HG02885 (cell line): ENCODE data around the gene FBLN1.
"Not testable (repeated sequence)": the region's sequence is repeated elsewhere in the genome, so short reads cannot be mapped to it uniquely, and the experiment has no call there.

Experiments
- ATAC-seq: cut with Tn5 transposase; IDR thresholded peaks from one replicate; pipeline ENCODE4 v1.9.1; 2021; ENCODE audit warnings: mild to moderate bottlenecking; ENCODE audit not compliant: unreplicated experiment, poor library complexity

Gene FBLN1

GRCh38 chr22:45525480-45525879, 22.8 kb downstream of the FBLN1 start:
- no peak for ATAC-seq

GRCh38 chr22:45526281-45526680, 23.6 kb downstream of the FBLN1 start:
- no peak for ATAC-seq

DNA sequence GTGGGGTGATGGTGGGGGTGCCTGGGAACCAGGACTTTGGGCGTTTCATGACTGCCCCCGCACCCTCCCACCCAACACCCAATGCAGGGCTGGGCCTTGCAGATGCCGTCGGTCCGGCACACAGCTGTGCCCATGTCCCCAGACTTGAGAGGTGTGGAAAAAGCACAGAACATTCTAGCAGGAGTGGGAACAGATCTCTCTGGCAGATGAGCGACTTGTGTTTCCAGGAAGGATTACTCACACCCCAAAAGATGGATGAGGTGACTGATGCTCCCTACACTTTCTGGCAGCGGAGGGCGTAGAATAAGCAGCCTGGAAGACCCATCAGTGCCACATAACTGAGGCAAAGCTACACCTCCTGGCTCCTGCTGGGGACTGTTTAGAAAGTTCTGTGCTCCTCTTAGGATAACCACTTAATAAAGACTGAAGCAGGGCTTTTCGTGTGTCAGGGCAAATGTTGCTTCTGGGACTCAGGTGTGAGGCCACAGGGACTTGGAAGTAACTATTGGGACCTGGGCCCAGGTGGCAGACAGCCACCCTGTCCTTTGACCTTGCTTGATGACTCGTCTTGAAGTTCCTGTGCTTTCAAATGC, 24.2 kb downstream of the FBLN1 start:
- no peak for ATAC-seq

GRCh38 chr22:45527456-45527855, 24.8 kb downstream of the FBLN1 start:
- no peak for ATAC-seq

DNA sequence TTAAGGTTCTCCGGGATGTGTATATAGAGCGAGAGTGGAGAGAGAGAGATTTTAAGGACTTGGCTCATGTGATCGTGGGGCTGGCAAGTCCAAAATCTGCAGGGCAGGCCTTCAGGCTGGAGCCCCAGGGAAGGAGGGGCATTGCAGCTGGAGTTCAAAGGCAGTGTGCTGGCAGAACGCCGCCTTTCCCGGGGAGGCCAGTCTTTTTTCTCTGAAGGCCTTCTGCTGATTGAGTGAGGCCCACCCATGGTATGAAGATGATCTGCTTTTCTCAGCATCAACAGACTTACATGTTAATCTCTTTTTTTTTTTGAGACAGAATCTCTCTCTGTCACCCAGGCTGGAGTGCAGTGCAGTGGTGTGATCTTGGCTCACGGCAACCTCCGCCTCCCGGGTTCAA, 25.4 kb downstream of the FBLN1 start:
- ATAC-seq: no peak

DNA sequence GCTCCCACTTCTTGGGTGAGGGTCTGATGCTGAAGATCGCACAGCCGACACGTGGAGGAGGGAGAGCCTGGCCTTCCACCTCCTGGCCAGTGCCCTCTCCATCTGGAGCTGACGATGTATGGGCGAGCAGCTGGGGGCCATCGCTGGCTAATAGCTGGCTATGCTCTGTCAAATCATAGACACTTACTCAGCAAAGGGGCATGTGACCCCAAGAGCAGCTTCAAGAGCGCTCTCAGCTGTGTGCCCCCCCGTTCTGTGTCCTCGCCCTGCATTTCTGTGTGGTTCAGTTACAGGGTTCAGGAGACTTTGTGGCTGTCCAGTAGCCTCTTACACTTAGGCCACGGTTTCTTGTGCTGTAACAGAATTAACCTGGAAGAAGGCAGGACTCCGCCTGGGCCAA, 26.4 kb downstream of the FBLN1 start:
- no peak for ATAC-seq

DNA sequence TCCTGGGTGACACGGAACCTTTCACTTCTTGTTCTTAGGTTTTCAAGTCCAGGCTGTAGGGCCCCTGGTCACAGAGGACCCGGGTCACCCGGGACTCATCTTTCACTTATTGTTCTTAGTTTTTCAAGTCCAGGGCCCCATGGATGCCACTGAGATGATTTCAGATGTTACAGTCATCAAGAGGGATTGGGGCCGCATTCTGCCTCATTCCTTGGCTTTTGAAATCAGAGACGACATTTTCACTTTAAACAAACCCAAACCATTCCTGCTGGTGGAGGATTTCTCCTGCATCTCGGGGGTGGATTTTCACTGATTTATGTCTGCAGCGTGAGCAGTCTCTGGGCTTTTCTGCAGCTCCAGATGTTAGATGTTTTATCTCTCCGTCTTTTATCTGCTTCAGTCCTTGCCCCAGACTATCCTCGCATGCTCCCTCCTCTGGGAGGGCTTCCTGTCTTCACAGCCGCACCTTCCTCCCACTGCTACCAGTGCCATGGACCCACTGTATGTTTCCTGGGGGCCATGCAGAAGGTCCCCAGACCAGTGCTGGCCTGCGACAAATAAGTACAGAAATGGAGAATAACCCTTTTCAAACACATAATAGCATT, 27.4 kb downstream of the FBLN1 start:
- ATAC-seq: no peak

DNA sequence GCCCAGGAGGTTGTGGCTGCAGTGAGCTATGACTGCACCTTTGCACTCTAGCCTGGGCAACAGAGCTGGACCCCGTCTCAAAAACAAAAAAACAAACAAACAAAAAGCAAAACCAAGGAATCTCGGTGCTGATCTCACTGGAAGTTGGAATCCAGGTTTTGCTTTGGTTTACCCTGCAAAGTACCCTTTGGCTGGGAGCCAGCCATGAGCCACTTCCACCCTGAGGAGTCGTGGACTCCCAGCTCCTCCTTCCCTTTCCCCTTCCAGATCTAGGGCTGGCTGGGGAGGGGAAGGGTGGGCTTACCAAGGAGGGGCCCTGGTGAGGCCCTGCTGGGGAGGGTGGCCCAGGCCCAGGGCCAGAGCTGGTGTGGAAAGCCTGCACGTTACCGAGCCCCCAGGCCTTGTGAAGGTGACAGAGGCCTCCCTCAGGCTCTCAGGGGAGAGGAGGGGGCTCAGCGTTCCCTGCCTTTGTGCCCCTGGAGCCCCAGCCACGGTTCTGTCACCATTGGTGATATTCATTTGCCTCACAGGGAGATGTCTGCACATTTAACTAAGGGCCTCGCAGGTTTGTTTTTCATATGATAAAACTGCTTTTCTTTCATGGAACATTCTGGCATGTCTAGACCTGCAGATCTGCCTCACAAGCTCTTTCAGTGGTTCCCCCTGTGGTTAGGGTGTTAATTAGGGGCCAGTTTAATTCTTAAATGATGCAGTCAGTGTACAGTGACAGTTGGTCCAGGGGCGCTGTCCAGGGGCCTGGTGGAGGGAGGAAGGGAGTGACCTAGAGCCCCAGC, 29.0 kb downstream of the FBLN1 start:
- no peak for ATAC-seq

DNA sequence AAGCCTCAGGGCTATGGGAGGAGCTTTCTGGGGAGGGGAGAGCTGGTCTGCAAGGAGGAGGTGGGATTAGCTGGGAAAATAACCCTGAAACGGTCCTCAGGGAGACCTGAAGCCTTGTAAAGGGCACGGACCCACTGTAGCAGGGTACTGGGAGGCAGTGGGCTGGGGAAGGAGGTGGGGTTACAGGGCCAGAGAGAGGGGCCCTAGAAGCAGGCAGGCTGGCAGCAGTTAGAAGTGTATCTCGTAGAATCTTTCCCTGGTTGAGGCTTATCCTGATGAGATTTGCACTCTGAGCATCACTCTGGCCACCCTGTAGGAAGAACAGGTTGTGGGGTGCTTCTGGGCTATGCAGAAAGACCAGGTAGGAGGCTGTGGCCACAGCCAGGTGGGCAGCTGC, 29.6 kb downstream of the FBLN1 start:
- ATAC-seq: no peak

GRCh38 chr22:45533703-45534102, 31.0 kb downstream of the FBLN1 start:
- ATAC-seq: no peak

- no peak for ATAC-seq
Measured at GRCh38 chr22:45534339-45535192, 31.9 kb downstream of the FBLN1 start.

DNA sequence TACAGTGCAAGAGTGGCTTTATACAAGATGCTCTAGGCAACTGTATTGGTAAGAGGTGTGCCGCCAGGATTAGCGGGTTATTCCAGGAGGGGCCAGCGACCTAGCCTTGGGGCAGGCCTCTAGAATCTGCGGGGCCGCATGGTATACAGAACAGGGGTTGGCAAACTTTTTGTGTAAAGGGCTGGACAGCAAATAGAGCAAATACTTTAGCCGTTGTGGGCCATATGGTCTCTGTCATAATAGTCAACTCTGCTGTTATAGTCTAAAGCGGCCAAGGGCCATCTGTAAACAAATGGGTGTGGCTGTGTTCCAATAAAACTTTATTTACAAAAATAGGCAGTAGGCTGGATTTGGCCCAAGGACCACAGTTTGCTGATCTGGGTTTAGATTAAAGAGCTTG, 32.6 kb downstream of the FBLN1 start:
- no peak for ATAC-seq

DNA sequence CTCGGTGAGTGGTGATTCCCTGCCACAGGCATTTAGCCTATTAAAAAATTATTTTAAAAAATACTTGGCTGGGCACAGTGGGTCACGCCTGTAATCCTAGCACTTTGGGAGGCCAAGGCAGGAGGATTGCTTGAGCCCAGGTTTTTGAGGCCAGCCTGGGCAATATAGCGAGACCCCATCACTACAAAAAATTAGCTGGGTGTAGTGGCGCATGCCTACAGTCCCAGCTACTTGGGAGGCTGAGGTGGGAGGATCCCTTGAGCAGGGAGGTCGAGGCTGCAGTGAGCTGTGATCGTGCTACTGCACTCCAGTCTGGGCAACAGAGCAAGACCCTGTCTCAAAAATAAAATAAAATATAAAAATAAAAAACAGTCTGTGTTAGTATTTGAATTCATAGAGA, 33.2 kb downstream of the FBLN1 start:
- ATAC-seq: not testable (repeated sequence)

- ATAC-seq: no peak
Measured at GRCh38 chr22:45537734-45538181, 35.1 kb downstream of the FBLN1 start.

DNA sequence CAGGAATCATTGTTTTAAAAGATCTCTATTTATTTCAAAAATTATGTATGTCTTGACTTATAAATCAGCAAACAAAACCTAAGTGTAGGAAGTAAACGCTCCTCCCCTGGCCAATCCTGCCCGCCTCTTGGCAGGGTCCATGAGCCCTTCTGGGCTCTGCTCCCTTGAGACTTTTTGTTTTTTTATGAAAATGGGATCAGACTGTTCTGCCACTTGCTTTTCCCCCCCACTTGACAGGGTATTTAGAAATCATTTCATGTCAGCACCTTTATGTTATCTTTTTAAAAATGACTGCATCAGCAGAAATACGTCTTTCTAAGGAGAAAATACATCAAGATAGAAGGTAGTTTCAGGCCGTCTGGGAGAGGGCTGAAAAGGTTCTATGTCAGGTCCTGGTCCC, 35.6 kb downstream of the FBLN1 start:
- no peak for ATAC-seq

GRCh38 chr22:45540122-45540521, 37.4 kb downstream of the FBLN1 start:
- no peak for ATAC-seq

GRCh38 chr22:45541382-45541979, 38.8 kb downstream of the FBLN1 start:
- no peak for ATAC-seq

DNA sequence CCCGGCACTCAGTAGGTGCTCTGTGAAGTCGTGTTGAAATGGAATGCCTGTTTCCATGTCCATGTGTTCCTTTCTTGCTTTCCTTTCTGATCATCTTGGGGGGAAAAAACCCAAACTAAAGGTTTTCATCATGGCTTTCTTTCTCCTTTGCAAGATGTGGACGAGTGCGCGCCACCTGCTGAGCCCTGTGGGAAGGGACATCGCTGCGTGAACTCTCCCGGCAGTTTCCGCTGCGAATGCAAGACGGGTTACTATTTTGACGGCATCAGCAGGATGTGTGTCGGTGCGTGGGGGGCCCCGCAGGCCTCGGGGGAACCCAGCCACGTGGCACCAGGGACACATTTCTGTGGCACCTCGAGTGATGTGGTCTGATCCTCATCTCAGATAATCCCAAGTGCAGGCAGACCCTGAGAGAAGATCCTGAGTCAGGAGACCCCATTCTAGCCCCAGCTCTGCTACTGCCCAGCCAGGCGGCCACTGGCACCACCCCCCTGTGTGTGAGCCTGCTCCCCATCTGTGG, 39.4 kb downstream of the FBLN1 start:
- no peak for ATAC-seq

- ATAC-seq: not testable (repeated sequence)
Measured at GRCh38 chr22:45542736-45543135, 40.1 kb downstream of the FBLN1 start.

- no peak for ATAC-seq
Measured at GRCh38 chr22:45543243-45543642, 40.6 kb downstream of the FBLN1 start.
